Bronchial epithelial cell (primary cell): Measurements from ENCODE around the gene AARS2. TPM values are rescaled to one million over a fixed set of nuclear protein-coding genes. Genes with fewer than 3 reads are reported as not detected.
A peak's percentile ranks its signal among the peaks of the same experiment; 100 is the strongest.

Experiments
- DNase-seq: peaks from one replicate; pipeline ENCODE4 v3.0.0-alpha.2; 2010; ENCODE audit warnings: low read depth
- FAIRE-seq: peaks from 2 replicates; lab custom pipeline; 2011; peaks lifted over from hg19 to GRCh38; lab: Jason Lieb, UNC
- H3K27me3 ChIP-seq: 2 replicates; pipeline ENCODE4 v1.5.1; 2011; ENCODE audit warnings: low read length; ENCODE audit not compliant: control insufficient read depth, insufficient read depth
- H3K36me3 ChIP-seq: 2 replicates; pipeline ENCODE4 v1.5.1; 2011; ENCODE audit warnings: low read length; ENCODE audit not compliant: control insufficient read depth, insufficient read depth
- H3K4me3 ChIP-seq: 2 replicates; pipeline ENCODE4 v1.5.1; 2011; ENCODE audit warnings: mild to moderate bottlenecking, low read depth, low read length, control low read depth
- CTCF ChIP-seq: IDR thresholded peaks from 2 replicates; pipeline ENCODE4 v1.5.1; 2011; ENCODE audit warnings: mild to moderate bottlenecking, moderate library complexity, low read length, control low read depth, inconsistent platforms; ENCODE audit not compliant: insufficient read depth, severe bottlenecking
- total RNA-seq: library from RNA; depleted of rRNA; stranded (reverse); fragments of >200 nt; gene quantifications from 2 replicates; pipeline ENCODE4 v1.2.1, GENCODE V29; 2014

AARS2 gene
- total RNA-seq, 1 donor from 2014 or later = 9.5 TPM

- FAIRE-seq = no peak
- no peak overlapping the region for H3K4me3 ChIP-seq
- H3K36me3 ChIP-seq = peaks cover 24% of the 10 kb centered on the region
- TF ChIP-seq CTCF = no peak
- no peak for DNase-seq
- no peaks in the 10 kb centered on the region for H3K27me3 ChIP-seq
Observed at GRCh38 chr6:44258325-44258863, 54.8 kb downstream of the AARS2 start.

- H3K27me3 ChIP-seq = no peaks in the 10 kb centered on the region
- DNase-seq = no peak
- TF ChIP-seq CTCF = no peak
- H3K36me3 ChIP-seq = peaks cover 25% of the 10 kb centered on the region
- no peak for FAIRE-seq
- peak overlapping the region; percentile 77 for H3K4me3 ChIP-seq
Observed at GRCh38 chr6:44257753-44258324, 55.3 kb downstream of the AARS2 start.

GRCh38 chr6:44257025-44257752 lies 56.0 kb downstream of the AARS2 start, which contains the start of gene SLC35B2:
Gene SLC35B2 (minus strand): TSS chr6:44257528. CDS start chr6:44257410, 118 bp downstream.
- Histone ChIP-seq H3K4me3 (peak within 1 kb of the TSS; percentile 77), H3K36me3 (peaks cover 25% of the 10 kb centered on the region)

GRCh38 chr6:44256775-44257024 lies 56.4 kb downstream of the AARS2 start:
- Histone ChIP-seq H3K27me3 (no peaks in the 10 kb centered on the region), H3K4me3 (peak overlapping the region; percentile 77), H3K36me3 (peaks cover 28% of the 10 kb centered on the region)
- no peak for DNase-seq
- FAIRE-seq = no peak
- no peak for TF ChIP-seq CTCF

More at GRCh38 chr6:44257025-44257752, 56.0 kb downstream of the AARS2 start, which contains the start of gene SLC35B2:
- peak; percentile 53 for TF ChIP-seq CTCF
- H3K27me3 ChIP-seq = no peaks in the 10 kb centered on the region
- FAIRE-seq (no peak), DNase-seq (no peak)

- DNase-seq (no peak), FAIRE-seq (no peak)
- Histone ChIP-seq H3K27me3 (no peaks in the 10 kb centered on the region), H3K4me3 (peak overlapping the region; percentile 77), H3K36me3 (peaks cover 28% of the 10 kb centered on the region)
- no peak for TF ChIP-seq CTCF
Observed at GRCh38 chr6:44255871-44256774, 57.0 kb downstream of the AARS2 start.
